H9 (cell line): ENCODE measurements around the gene KIF6. TPM values are rescaled to one million over a fixed set of nuclear protein-coding genes. Genes with fewer than 3 reads are reported as not detected.

Experiments used
- DNase-seq: peaks from one replicate; pipeline ENCODE4 v3.0.0-alpha.2; 2017
- H2AFZ ChIP-seq: one replicate; pipeline ENCODE4 v1.6.1; 2013; ENCODE audit warnings: mild to moderate bottlenecking, low read length, control low read depth, moderate library complexity
- H2AK5ac ChIP-seq: 2 replicates; pipeline ENCODE4 v1.6.1; 2013; ENCODE audit warnings: low read length, control low read depth, mixed read lengths; ENCODE audit not compliant: insufficient read length
- H2BK120ac ChIP-seq: one replicate; pipeline ENCODE4 v1.6.1; 2013; ENCODE audit warnings: low read depth, mild to moderate bottlenecking, low read length, control low read depth, inconsistent platforms; ENCODE audit not compliant: poor library complexity, severe bottlenecking
- H2BK12ac ChIP-seq: 2 replicates; pipeline ENCODE4 v1.6.1; 2013; ENCODE audit warnings: low read length, control low read depth, mixed read lengths, low read depth; ENCODE audit not compliant: insufficient read length
- H2BK15ac ChIP-seq: 2 replicates; pipeline ENCODE4 v1.6.1; 2013; ENCODE audit warnings: low read depth, low read length, control low read depth
- H2BK20ac ChIP-seq: one replicate; pipeline ENCODE4 v1.6.1; 2013; ENCODE audit warnings: low read depth, mild to moderate bottlenecking, low read length, control low read depth, inconsistent platforms; ENCODE audit not compliant: poor library complexity, severe bottlenecking
- H2BK5ac ChIP-seq: 2 replicates; pipeline ENCODE4 v1.6.1; 2013; ENCODE audit warnings: low read length, control low read depth, mixed read lengths; ENCODE audit not compliant: insufficient read length
- H3K14ac ChIP-seq: 2 replicates; pipeline ENCODE4 v1.6.1; 2013; ENCODE audit warnings: low read length, control low read depth; ENCODE audit not compliant: insufficient read depth
- H3K18ac ChIP-seq: 2 replicates; pipeline ENCODE4 v1.6.1; 2013; ENCODE audit warnings: low read depth, mild to moderate bottlenecking, mixed read lengths, low read length, control low read depth; ENCODE audit not compliant: insufficient read length
- H3K23ac ChIP-seq: 2 replicates; pipeline ENCODE4 v1.6.1; 2013; ENCODE audit warnings: low read length, control low read depth, mixed read lengths, low read depth; ENCODE audit not compliant: insufficient read length
- H3K23me2 ChIP-seq: 2 replicates; pipeline ENCODE4 v1.6.1; 2013; ENCODE audit warnings: low read depth, mild to moderate bottlenecking, mixed read lengths, low read length, control low read depth; ENCODE audit not compliant: insufficient read length, poor library complexity, severe bottlenecking
- H3K27ac ChIP-seq: 2 replicates; pipeline ENCODE4 v1.5.1; 2013; ENCODE audit warnings: low read length, control low read depth, mixed read lengths, low read depth; ENCODE audit not compliant: insufficient read length
- H3K27me3 ChIP-seq: 2 replicates; pipeline ENCODE4 v1.6.1; 2013; ENCODE audit warnings: low read length, control low read depth, inconsistent platforms; ENCODE audit not compliant: insufficient read depth
- H3K4ac ChIP-seq: 2 replicates; pipeline ENCODE4 v1.6.1; 2013; ENCODE audit warnings: low read depth, mild to moderate bottlenecking, control low read depth, inconsistent platforms, low read length, moderate library complexity
- H3K4me1 ChIP-seq: 2 replicates; pipeline ENCODE4 v1.6.1; 2013; ENCODE audit warnings: low read length, control low read depth, inconsistent platforms; ENCODE audit not compliant: insufficient read depth
- H3K4me2 ChIP-seq: 2 replicates; pipeline ENCODE4 v1.6.1; 2013; ENCODE audit warnings: low read length, control low read depth, mixed read lengths; ENCODE audit not compliant: insufficient read length, insufficient read depth
- H3K56ac ChIP-seq: 2 replicates; pipeline ENCODE4 v1.6.1; 2013; ENCODE audit warnings: low read depth, mild to moderate bottlenecking, mixed read lengths, low read length, control low read depth; ENCODE audit not compliant: insufficient read length
- H3K79me1 ChIP-seq: 2 replicates; pipeline ENCODE4 v1.6.1; 2013; ENCODE audit warnings: low read depth, mild to moderate bottlenecking, moderate library complexity, low read length, control low read depth, inconsistent platforms; ENCODE audit not compliant: insufficient read depth, poor library complexity, severe bottlenecking
- H3K79me2 ChIP-seq: 2 replicates; pipeline ENCODE4 v1.6.1; 2013; ENCODE audit warnings: low read length, control low read depth, inconsistent platforms; ENCODE audit not compliant: insufficient read depth
- H3K9ac ChIP-seq: 2 replicates; pipeline ENCODE4 v1.6.1; 2013; ENCODE audit warnings: low read length, control low read depth, mixed read lengths; ENCODE audit not compliant: insufficient read length; ENCODE audit errors: extremely low read depth
- H3K9me3 ChIP-seq: one replicate; pipeline ENCODE4 v1.6.1; 2013; ENCODE audit warnings: low read depth, low read length, inconsistent platforms; ENCODE audit not compliant: control insufficient read depth
- H3T11ph ChIP-seq: one replicate; pipeline ENCODE4 v1.6.1; 2013; ENCODE audit warnings: mild to moderate bottlenecking, low read length, control low read depth, inconsistent platforms
- H4K20me1 ChIP-seq: one replicate; pipeline ENCODE4 v1.6.1; 2013; ENCODE audit not compliant: control insufficient read depth, insufficient read length, insufficient read depth
- H4K5ac ChIP-seq: 2 replicates; pipeline ENCODE4 v1.6.1; 2013; ENCODE audit warnings: low read depth, mild to moderate bottlenecking, mixed read lengths, low read length, control low read depth; ENCODE audit not compliant: insufficient read length
- H4K8ac ChIP-seq: replicated peaks from 2 replicates; pipeline ENCODE4 v1.6.1; 2013; ENCODE audit warnings: low read length, control low read depth, mixed read lengths, low read depth; ENCODE audit not compliant: insufficient read length
- H4K91ac ChIP-seq: 2 replicates; pipeline ENCODE4 v1.6.1; 2013; ENCODE audit warnings: low read depth, mild to moderate bottlenecking, moderate library complexity, mixed read lengths, low read length, control low read depth; ENCODE audit not compliant: insufficient read length
- H3K27ac Mint-ChIP-seq, 3 experiments: 2 replicates in 2 of 3; 3 replicates in 1 of 3; pipeline ENCODE4 v1.8.0; 2020 to 2021; ENCODE audit warnings: mixed read lengths in 3 of 3, mild to moderate bottlenecking in 1 of 3, moderate library complexity in 1 of 3
- H3K27me3 Mint-ChIP-seq: 2 replicates; pipeline ENCODE4 v1.8.0; 2021; ENCODE audit warnings: low read depth, mild to moderate bottlenecking, moderate library complexity, mixed read lengths
- H3K36me3 Mint-ChIP-seq, 3 experiments: 2 replicates in 2 of 3; 3 replicates in 1 of 3; pipeline ENCODE4 v1.8.0; 2020 to 2021; ENCODE audit warnings: low read depth in 3 of 3, mixed read lengths in 3 of 3; ENCODE audit not compliant: insufficient read depth in 1 of 3
- H3K4me1 Mint-ChIP-seq, 2 experiments: 2 replicates each; pipeline ENCODE4 v1.8.0; 2020; ENCODE audit warnings: mixed read lengths in 2 of 2
- H3K4me3 Mint-ChIP-seq, 2 experiments: 2 replicates in 1 of 2; 3 replicates in 1 of 2; pipeline ENCODE4 v1.8.0; 2020 to 2021; ENCODE audit warnings: mild to moderate bottlenecking in 2 of 2, mixed read lengths in 2 of 2, moderate library complexity in 1 of 2
- H3K9me3 Mint-ChIP-seq, 2 experiments: 2 replicates in 1 of 2; 3 replicates in 1 of 2; pipeline ENCODE4 v1.8.0; 2020; ENCODE audit warnings: mild to moderate bottlenecking in 2 of 2, mixed read lengths in 2 of 2, moderate library complexity in 1 of 2
- CTCF ChIP-seq: fragments of 200-600 bp; sonication (generic); conservative IDR thresholded peaks from 3 replicates; pipeline ENCODE4 v1.8.0; 2021; ENCODE audit warnings: antibody characterized with exemption, mild to moderate bottlenecking
- WGBS: extraction: QIAGEN DNeasy Blood & Tissue Kit; methylation state at CpG from one replicate; pipeline ENCODE4 v1.1.7; 2013; ENCODE audit warnings: missing lambda C conversion rate, low lambda C conversion rate, mixed read lengths; ENCODE audit not compliant: insufficient read length; ENCODE audit errors: extremely low coverage; 5-methylcytosine and 5-hydroxymethylcytosine counted together
- total RNA-seq: library from RNA; stranded (reverse); gene quantifications from 2 replicates; pipeline ENCODE4 v1.2.1, GENCODE V29; 2021

KIF6 gene
- total RNA-seq, 1 experiment from 2014 or later, result 0.63 TPM

GRCh38 chr6:39370390-39370789 is 354.8 kb downstream of the KIF6 start:
- H3K27me3 Mint-ChIP-seq, result no peaks in the 10 kb centered on the region; the same call in none of the 2 replicates
- no peak overlapping the region for H3K27ac ChIP-seq
- H3K27me3 ChIP-seq, result no peaks in the 10 kb centered on the region
- no peak overlapping the region for H3K18ac ChIP-seq
- no peak overlapping the region for H4K5ac ChIP-seq
- WGBS, result no CpG with 5 or more reads among the region's 3 CpGs
- no peak overlapping the region for H4K91ac ChIP-seq
- H3K4me1 Mint-ChIP-seq, result peaks cover 7 to 24% of the 10 kb centered on the region in 2 experiments
- no peak overlapping the region for H2BK120ac ChIP-seq
- H2BK15ac ChIP-seq, result no peak overlapping the region
- H3K27ac Mint-ChIP-seq, result no peak overlapping the region
- H3K56ac ChIP-seq, result no peak overlapping the region
- no peak overlapping the region for H2AK5ac ChIP-seq
- H3K9me3 ChIP-seq, result no peaks in the 10 kb centered on the region
- H2BK20ac ChIP-seq, result no peak overlapping the region
- H3T11ph ChIP-seq, result no peak overlapping the region
- no peak overlapping the region for H3K4me2 ChIP-seq
- H3K4ac ChIP-seq, result no peak overlapping the region
- no peak overlapping the region for H3K4me3 Mint-ChIP-seq
- no peaks in the 10 kb centered on the region for H3K79me1 ChIP-seq
- H3K36me3 Mint-ChIP-seq, result peaks cover 0 to 5% (median 0%) of the 10 kb centered on the region in 3 experiments; a peak in 1 of 7 replicates
- no peaks in the 10 kb centered on the region for H4K20me1 ChIP-seq
- no peaks in the 10 kb centered on the region for H3K4me1 ChIP-seq
- no peaks in the 10 kb centered on the region for H3K23me2 ChIP-seq
- H3K14ac ChIP-seq, result no peak overlapping the region
- no peak overlapping the region for H2BK5ac ChIP-seq
- H3K9me3 Mint-ChIP-seq, result peaks cover 3 to 4% of the 10 kb centered on the region in 2 experiments; a peak in 3 of 5 replicates
- H2BK12ac ChIP-seq, result no peak overlapping the region
- H3K9ac ChIP-seq, result no peak overlapping the region
- no peak overlapping the region for H3K23ac ChIP-seq
- no peaks in the 10 kb centered on the region for H3K79me2 ChIP-seq
- H2AFZ ChIP-seq, result no peak overlapping the region
- no peak overlapping the region for H4K8ac ChIP-seq
- DNase-seq, result no peak
- peak; percentile 5; the same call in 1 of the 3 replicates for TF ChIP-seq CTCF
